RCC 7860 (cell line): ENCODE data around the gene ARMC10.
A peak's percentile ranks its signal among the peaks of the same experiment; 100 is the strongest.
"Not testable (repeated sequence)": the region's sequence is repeated elsewhere in the genome, so short reads cannot be mapped to it uniquely, and the experiment has no call there.

Experiments
- DNase-seq: peaks from one replicate; pipeline ENCODE4 v3.0.0-alpha.2; 2015; ENCODE audit warnings: low spot score
- FAIRE-seq: peaks from 2 replicates; lab custom pipeline; 2012; peaks lifted over from hg19 to GRCh38; lab: Jason Lieb, UNC

ARMC10 gene

GRCh38 chr7:103077318-103077717 lies 2.4 kb downstream of the ARMC10 start:
- FAIRE-seq (no peak), DNase-seq (no peak)

- FAIRE-seq, DNase-seq: not testable (repeated sequence)
Observed at GRCh38 chr7:103078226-103078625, 3.3 kb downstream of the ARMC10 start.

- FAIRE-seq (no peak), DNase-seq (no peak)
Observed at GRCh38 chr7:103079836-103080235, 4.9 kb downstream of the ARMC10 start.

- no peak for DNase-seq
- no peak for FAIRE-seq
Observed at GRCh38 chr7:103080923-103081322, 6.0 kb downstream of the ARMC10 start.

- FAIRE-seq (no peak), DNase-seq (no peak)
Observed at GRCh38 chr7:103082497-103082896, 7.6 kb downstream of the ARMC10 start.

GRCh38 chr7:103083210-103083609 lies 8.3 kb downstream of the ARMC10 start:
- DNase-seq (no peak), FAIRE-seq (no peak)

- not testable (repeated sequence) for DNase-seq, FAIRE-seq
Observed at GRCh38 chr7:103092321-103092720, 17.4 kb downstream of the ARMC10 start.

GRCh38 chr7:103093429-103093828 lies 18.5 kb downstream of the ARMC10 start:
- DNase-seq (no peak), FAIRE-seq (no peak)

- FAIRE-seq (no peak), DNase-seq (no peak)
Observed at GRCh38 chr7:103094102-103094501, 19.2 kb downstream of the ARMC10 start.

- DNase-seq, FAIRE-seq: not testable (repeated sequence)
Observed at GRCh38 chr7:103095558-103095957, 20.6 kb downstream of the ARMC10 start.

- FAIRE-seq (no peak), DNase-seq (no peak)
Observed at GRCh38 chr7:103097041-103097440, 22.1 kb downstream of the ARMC10 start.

GRCh38 chr7:103100348-103100747 lies 25.4 kb downstream of the ARMC10 start:
- DNase-seq (no peak), FAIRE-seq (no peak)

- FAIRE-seq (no peak), DNase-seq (no peak)
Observed at GRCh38 chr7:103101543-103101942, 26.6 kb downstream of the ARMC10 start.

GRCh38 chr7:103106005-103106702 lies 31.2 kb downstream of the ARMC10 start:
- no peak for FAIRE-seq
- no peak for DNase-seq

GRCh38 chr7:103106703-103107070 lies 31.7 kb downstream of the ARMC10 start:
- not testable (repeated sequence) for FAIRE-seq

GRCh38 chr7:103113164-103113563 lies 38.2 kb downstream of the ARMC10 start:
- peak; percentile 88 for FAIRE-seq
- peak; percentile 84 for DNase-seq

More at GRCh38 chr7:103106703-103107070, 31.7 kb downstream of the ARMC10 start:
- not testable (repeated sequence) for DNase-seq

- DNase-seq (no peak), FAIRE-seq (no peak)
Observed at GRCh38 chr7:103114576-103115008, 39.7 kb downstream of the ARMC10 start.

GRCh38 chr7:103115771-103116170 lies 40.8 kb downstream of the ARMC10 start:
- DNase-seq (no peak), FAIRE-seq (no peak)

GRCh38 chr7:103116511-103116910 lies 41.6 kb downstream of the ARMC10 start:
- FAIRE-seq = no peak

GRCh38 chr7:103116991-103117390 lies 42.1 kb downstream of the ARMC10 start:
- no peak for FAIRE-seq

More at GRCh38 chr7:103116511-103116910, 41.6 kb downstream of the ARMC10 start:
- DNase-seq = no peak

GRCh38 chr7:103117465-103117864 lies 42.5 kb downstream of the ARMC10 start:
- no peak for FAIRE-seq
- DNase-seq = no peak

More at GRCh38 chr7:103116991-103117390, 42.1 kb downstream of the ARMC10 start:
- DNase-seq = no peak

GRCh38 chr7:103119791-103120291 lies 44.9 kb downstream of the ARMC10 start:
- FAIRE-seq (no peak), DNase-seq (no peak)
